ENCODE results near the gene JAKMIP3. TPM values are rescaled to one million over a fixed set of nuclear protein-coding genes. Genes with fewer than 3 reads are reported as not detected.

JAKMIP3 gene
- total RNA-seq, 1 donor from 2014 or later, result 1.5 TPM

DNA sequence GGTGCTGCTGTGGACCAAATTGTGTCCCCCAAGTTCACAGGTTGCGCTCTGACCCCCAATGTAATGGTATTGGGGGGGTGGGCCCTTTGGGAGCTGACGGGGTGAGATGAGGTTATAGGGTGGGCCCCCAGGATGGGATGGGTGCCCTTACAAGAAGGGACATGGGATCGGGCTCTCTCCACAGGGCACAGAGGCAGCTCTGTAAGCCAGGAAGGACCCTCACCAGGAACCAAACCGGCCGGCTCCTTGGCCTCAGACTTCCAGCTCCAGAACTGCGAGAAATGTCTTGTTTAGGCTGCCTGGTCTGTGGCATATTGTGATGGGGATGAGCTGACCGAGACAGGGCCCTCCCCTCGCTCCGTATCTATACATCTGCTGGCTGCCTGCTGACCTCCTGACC, 25.7 kb upstream of the JAKMIP3 start:
- no peak for DNase-seq (ENCODE audit: low spot score)
- intact Hi-C loops (cut with DNase I), result no loop called here

DNA sequence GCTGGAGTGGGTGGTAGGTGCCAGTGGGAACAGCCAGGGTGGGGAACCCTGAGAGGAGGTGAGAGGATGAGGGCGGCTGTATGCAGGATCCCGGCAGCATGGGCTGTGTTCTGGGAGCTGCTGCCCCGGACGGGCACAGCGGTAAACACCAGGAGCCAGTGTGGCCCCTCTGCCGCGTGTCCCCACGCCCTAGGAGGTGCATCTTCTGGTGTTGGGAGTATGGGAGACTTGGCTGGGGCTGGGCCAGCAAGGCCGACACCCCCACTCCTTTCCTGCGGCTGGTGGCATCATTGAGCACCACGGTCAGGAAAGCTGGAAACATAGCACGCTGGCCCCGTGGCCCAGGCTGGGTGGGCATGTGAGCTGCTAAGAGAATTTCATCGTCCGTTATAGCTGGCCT, 24.4 kb upstream of the JAKMIP3 start:
- intact Hi-C loops (cut with DNase I), result no loop called here
- no peak for DNase-seq (ENCODE audit: low spot score)

DNA sequence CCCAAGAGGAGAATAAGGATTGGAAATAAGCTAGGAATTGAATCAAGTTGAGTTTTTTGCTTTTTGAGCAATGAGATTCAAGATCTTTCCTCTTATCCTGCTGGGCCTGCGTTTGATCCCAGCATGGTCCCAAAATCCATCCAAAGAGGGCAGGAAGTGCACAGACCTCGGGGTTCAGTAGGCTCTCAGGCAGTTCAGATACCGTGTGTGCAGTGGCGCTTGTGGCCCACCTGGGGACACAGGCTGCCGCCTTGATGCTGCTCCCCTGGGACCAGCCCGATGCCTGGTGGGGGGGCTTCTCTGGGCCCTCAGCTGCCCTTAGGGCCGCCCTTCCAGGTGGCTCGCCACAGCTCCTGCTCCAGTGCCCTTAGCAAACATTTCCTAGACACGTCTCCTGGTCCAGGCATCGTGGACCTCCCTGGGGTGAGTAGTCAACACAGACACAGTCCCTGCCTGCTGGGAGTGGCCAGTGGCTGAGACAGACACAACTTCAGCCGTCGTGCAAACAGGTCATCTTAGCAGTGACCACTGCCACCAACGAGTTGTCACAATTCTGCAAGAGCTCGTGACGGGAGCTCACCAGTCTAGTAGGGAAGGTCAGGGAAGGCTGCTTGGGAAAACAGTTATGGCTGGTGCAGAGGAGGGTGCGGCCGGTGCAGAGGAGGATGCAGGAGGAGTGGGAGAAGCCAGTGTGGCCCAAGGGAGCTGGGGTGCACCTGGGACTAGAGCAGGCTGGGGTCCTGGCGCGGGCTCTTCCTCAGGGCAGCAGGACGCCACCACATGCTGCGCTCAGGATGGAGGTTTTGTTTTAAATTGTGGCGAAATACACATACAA, 21.7 kb upstream of the JAKMIP3 start:
- DNase-seq (ENCODE audit: low spot score), result no peak
- intact Hi-C loops (cut with DNase I), result no loop called here

DNA sequence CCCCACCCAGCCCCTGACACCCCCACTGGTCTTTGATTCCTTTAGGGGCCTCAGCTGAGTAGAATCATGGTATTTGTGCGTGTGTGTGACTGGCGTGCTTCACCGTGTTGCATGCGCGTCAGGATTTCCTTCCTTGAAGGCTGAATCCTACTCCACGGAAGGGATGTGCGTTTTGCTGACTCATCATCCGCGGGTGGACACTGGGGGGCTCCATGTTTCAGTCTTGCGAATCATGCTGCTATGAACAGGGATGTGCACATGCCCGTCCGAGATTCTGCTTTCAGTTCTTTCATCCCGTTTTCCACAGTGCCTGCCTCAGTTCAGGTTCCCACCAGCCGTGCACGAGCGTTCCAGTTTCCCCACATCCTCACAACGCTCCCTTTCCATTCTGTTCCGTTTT, 20.9 kb upstream of the JAKMIP3 start:
- intact Hi-C loops (cut with DNase I), result no loop called here
- DNase-seq (ENCODE audit: low spot score), result no peak

DNA sequence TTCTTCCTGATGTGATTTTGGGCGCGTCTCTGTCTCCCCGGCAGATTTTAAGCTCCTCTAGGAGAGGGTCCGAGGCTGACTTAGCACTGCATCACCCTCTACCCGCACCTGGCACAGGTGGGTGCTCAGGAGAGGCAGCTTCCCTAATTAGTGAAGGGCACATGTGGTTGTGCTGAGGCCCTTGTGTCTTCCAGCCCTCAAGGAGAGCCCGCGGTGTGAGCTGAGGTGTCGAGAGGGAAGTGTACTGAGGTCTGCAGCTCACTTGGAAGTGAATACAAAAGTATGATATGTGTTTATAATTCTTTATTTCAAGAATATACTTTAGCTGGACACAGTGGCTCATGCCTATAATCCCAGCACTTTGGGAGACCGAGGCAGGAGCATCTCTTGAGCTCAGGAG, 20.4 kb upstream of the JAKMIP3 start:
- intact Hi-C loops (cut with DNase I), result no loop called here
- no peak for DNase-seq (ENCODE audit: low spot score)

DNA sequence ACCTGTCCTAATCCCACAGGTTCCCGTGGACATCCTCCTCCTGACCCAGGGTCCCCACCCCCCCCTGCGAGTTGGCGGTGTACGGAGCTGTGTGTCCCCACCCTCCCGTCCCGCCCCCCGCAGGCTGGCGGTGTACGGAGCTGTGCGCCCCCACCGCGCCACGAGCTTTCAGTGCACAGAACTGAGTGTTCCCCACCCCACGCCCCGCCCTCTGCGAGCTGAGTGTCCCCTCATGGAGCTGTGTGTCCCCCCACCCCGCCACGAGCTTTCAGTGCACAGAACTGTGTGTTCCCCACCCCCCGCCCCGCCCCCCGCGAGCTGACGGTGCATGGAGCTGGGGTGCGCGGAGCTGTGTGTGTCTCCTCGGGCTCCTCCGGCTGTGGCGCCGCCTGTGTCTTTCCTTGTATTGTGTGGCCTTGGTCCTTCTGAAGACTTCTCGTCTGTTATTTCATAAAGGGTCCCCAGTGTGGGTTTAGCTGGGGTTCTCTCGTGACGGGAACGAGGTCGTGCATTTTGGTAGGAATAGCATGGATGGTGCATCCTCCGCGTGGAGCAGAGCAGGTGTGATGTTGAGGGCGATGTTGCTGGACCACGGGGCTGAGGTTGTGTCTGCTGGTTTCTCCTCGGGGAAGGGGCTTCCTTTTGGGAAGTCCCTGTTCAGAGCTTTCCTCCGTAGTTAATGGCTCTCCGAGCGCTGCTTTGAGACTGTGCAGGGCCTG, 18.0 kb upstream of the JAKMIP3 start:
- intact Hi-C loops (cut with DNase I), result no loop called here
- DNase-seq (ENCODE audit: low spot score), result no peak

DNA sequence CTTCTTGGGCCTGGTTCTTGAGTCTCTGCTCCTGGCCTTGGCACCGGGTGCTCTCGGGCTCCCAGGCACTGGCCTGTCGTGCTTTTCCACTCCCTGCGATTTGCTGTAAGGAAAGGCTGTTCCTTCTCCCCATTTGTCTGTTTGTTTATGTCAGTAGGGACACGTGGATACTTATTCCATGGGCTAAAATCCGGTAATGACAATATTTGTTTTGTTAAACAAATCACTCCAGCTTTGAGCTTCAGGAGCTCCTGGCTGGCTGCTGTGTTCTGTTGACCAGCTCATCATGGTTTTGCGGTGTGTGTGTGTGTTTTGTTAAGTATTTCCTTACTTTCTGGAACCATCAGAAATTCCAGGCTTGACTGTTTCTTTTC, 17.5 kb upstream of the JAKMIP3 start:
- no peak for DNase-seq (ENCODE audit: low spot score)
- intact Hi-C loops (cut with DNase I), result no loop called here

DNA sequence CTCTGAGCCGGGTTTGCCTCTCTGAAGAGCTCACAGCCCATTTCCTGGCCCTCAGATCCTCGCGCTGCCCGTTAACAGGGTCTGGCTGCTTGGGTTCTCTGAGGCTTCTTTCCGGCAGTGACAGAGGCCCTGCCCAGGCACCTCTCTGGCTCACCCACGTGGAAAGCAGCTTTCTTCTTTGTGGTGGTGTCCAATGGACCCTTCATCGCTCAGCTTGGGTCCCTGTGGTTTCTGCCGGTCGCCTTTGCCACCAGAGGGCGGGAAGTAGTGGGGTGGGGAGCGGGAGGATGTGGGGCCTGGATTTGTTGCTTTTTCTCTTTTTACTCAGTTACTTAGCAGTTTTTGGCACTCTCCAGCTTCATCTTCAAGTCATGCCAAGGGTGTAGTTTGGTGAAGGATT, 15.6 kb upstream of the JAKMIP3 start:
- intact Hi-C loops (cut with DNase I), result no loop called here
- no peak for DNase-seq (ENCODE audit: low spot score)

DNA sequence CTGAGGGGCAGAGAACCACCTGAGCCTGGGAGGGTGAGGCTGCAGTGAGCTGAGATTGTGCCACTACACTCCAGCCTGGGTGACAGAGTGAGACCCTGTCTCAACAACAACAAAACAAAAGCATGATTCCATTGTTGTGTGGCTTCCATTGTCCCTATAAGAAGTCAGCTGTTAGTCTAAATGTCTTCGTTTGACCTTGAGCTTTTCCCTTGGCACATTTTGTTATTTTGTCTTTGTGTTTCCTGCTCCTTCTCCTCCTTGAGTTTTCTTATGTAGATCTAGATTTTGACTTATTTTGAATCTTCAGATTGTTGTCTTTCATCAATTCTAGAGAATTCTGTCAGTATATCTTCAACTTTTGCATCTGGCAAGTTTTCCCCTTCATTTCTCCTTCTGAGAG, 13.6 kb upstream of the JAKMIP3 start:
- intact Hi-C loops (cut with DNase I), result no loop called here
- DNase-seq (ENCODE audit: low spot score), result no peak

DNA sequence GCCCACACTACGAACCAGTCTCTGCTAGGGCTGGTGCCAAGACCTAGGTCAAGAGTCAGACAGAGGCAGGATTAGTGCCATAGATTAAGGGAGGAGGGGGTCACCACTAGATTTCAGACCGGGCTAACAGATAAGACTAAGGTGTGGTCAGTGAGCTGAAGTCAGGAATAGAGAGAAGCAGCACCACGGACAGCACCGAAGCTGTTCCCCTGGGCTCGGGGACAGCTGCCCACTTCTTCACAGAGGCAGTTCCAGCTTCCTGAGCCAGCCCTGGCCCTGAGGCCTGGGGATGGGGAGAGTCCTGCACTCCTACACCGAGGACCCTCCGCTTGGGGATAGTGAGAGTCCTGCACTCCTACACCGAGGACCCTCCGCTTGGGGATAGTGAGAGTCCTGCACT, 11.2 kb upstream of the JAKMIP3 start:
- no peak for DNase-seq (ENCODE audit: low spot score)
- intact Hi-C loops (cut with DNase I), result no loop called here

DNA sequence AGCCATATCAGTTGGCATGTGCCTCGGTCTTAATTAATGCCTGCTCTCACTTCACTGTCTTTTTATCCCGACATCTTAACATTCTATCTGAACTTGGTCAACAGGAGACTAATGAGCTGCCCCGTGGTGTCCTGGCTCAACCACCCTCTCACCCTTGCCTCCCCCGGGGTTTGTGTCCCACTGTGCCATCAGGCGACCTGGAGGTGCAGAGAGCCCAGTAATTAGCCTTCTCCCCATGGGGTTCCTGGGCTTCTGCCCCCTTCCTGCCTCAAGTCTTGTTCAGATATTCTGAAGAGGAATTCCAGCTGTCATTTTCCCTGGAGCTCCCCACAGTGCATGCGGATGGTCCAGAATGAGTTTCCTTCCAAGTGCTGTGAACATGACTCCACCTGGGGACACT, 10.1 kb upstream of the JAKMIP3 start:
- intact Hi-C loops (cut with DNase I), result no loop called here

DNA sequence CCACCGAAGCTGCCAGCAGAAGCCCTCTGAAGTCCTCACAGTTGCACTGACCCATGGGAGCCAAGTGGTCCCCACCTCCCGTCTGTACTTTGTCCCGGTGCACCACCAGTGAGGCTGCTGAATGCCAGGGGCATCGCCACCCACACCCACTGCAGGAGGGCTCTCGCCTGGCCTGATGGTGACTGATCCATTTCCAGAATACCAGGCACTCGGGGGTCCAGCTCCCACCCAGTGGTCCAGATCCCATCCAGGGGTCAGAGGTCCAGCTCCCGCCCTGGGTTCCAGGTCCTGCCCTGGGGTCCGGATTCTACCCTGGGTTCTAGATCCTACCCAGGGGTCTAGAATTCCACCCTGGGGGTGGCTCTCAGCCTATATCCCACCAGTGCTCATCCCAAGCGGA, 9.1 kb upstream of the JAKMIP3 start:
- intact Hi-C loops (cut with DNase I), result no loop called here
- no peak for DNase-seq (ENCODE audit: low spot score)

More for the DNA sequence above, 10.1 kb upstream of the JAKMIP3 start:
- no peak for DNase-seq (ENCODE audit: low spot score)

DNA sequence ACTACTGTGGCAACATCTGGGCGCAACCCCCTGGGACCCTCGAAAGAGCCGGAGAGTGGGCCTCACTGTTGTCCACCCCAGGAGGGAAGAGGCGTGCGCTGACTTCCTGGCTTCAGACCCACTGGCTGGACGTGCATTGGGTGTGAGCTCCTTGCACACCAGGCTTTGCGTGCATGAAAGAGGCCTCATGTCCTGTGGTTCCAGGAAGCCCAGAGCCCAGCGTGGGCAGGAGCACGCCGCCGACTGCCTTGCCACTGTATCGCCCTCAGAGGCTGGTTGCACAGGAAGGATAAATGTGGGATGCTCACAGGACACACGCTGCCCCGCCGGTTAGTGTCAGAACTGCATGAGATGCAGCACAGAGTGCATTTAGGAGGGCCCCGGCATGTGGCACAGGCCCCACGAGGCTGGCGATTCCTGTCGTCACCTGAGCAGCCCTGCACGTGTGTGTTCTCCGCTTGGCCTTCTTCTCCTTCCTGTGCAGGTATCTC, 8.5 kb upstream of the JAKMIP3 start:
- intact Hi-C loops (cut with DNase I), result no loop called here
- no peak for DNase-seq (ENCODE audit: low spot score)

DNA sequence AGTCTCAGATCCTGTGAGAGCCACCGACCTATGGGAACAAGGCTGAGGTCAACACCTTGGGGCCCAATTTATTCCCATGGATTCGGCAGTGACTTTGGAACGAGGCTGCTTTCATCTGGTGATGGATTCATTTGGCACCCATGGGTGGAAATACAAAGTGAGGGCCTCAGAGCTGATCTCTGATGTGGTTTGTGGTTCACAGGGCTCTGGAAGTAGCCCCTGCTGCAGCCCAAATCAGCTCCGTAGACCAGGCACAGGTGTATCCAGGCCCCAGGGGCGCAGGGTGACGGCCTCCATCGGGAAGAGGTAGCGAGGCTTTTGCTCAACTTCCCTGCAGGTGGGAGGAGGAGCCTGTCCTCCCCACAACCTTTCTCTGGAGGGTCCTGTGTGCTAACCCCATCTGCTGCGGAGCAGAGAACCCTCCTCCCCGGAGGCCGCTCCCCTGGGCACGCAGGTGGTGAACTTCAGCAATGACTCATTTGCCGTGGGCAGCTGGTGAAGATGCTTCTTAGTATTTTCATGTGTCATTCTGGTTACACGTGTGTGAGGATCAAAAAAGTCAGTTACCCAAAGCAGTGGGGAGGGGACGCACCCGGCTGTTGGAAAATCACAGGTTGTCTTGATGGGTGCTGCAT, 7.5 kb upstream of the JAKMIP3 start:
- no peak for DNase-seq (ENCODE audit: low spot score)
- intact Hi-C loops (cut with DNase I), result no loop called here

DNA sequence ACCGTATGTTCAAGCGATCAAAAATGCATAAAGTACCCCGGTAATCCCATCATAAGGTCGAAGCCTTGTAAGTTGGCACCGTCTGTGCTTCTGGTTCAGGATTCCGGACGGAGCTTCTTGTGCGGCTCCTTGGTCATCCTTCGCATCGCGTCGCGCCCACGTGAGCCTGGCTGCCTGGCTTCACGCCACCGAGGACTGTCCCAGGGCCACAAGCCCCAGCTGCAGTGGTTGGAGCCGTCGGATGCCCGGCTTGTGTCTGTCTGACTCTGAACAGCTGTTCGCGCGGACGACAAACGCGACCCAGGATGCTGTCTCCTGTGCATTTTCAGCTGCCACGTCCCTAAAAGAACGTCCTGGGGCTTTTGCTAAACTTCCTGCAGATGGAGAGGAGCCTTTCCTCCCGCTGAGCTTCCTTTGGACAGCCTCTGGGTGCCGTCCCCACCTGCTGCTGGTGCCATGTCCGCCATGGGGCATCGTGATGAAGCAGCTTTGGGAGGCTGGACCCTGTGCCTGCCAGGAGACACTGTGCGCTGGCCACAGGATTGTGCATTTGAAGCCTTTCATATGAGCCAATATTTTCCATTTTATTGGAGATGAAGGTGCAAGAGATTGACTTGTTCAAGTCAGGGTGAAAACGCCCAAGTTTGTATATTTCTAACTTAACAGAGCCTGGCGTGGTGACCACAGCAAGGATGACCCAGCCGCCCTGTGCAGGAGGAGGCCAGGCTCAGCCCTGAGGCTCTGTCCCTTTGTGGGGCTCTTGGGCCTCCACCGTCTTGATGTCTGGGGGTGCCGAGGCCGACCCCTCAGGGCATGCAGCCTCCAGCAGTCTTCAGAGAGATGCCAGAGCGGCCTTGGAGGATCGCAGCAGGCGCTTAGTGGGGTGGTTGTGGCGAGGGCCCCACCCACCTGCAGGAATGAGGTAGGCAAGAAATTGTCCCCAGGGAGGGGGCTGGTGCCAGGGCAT, 6.7 kb upstream of the JAKMIP3 start:
- intact Hi-C loops (cut with DNase I), result no loop called here
- DNase-seq (ENCODE audit: low spot score), result peak; percentile 54

DNA sequence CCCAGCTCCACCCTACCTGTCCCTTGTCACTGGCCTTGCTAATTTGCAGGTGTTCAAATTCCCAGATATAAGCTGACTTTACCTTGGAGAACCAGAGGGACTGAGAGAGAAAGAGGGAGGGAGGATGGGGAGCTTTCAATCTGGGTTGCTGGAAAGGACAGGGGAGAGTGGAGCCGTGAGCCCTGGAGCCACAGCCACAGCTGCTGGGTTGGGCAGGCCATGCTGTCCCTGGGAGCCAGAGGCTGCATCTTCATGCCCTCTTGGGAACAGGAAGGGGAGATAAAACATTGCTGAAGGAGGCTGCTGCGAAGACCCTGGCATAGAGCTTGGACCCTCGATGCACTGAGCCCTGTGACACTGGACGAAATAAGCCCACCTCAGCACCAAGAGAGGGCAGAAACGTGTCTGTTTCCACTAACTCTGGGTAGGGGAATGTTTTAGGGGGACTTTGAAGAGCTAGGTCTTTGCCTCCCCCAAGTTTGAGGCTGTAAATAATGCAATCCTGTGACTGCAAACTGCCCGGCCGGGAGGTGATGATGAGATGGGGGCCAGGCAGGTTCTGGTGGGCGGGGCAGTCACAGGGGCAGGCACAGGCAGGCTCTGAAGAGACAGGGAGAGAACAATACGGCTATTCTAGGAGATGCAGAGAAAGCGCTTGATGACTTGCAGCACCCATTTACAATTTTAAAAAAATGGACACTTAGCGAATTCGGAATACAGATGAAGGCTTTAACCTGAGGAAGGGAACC, 5.8 kb upstream of the JAKMIP3 start:
- DNase-seq (ENCODE audit: low spot score), result peak; percentile 31
- intact Hi-C loops (cut with DNase I), result no loop called here

DNA sequence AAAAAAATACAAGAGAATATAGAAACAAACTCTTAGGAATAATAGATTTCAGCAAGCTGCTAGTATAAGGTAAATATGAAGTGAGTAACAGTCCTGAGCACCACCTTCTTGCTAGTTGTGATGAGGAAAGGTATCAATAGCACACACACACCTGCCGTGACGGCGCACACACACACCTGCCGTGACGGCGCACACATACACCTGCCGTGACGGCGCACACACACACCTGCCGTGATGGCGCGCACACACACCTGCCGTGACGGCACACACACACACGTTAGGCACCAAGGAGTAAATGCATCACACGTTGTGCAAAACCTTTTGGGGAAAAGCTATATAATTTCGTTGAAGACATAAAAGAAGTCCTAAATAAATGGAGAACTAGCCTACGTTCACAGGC, 4.7 kb upstream of the JAKMIP3 start:
- intact Hi-C loops (cut with DNase I), result no loop called here
- no peak for DNase-seq (ENCODE audit: low spot score)

DNA sequence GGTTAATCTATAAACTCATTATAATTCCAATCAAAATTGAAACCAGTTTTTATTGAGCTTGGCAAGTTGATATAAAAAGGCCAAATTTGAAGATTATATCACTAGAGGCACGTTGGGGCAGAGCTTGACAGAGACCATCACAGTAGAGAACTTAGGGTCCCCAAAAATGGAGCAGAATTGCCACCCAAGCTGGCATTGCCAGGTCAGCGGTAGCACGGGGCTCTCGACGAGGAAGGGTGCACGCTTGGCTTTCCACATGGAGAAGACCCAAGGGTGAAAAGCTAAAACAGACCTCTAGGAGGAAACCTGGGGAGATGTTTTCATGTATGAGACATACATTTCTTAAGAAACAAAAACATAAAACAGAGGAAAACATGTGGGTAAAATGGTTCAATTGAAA, 4.3 kb upstream of the JAKMIP3 start:
- DNase-seq (ENCODE audit: low spot score), result no peak
- intact Hi-C loops (cut with DNase I), result no loop called here

DNA sequence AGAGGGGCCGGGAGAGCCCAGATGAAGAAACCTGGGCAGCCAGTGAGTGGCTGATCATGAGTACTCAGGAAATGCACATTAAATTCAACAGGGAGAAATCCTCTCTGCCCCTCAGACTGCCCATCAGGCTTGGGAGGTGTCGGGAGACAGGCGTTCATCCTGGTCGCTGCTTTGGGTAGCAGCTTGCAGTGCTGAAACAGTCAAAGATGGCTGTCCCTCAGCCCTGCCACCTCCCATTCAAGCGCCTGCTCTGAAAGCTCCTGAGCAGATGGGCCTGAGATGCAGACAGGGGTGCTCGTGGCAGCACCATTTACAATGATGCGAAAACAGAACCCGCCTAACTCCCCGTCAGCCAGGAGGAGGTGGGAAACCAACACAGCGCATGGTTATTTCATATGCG, 3.6 kb upstream of the JAKMIP3 start:
- intact Hi-C loops (cut with DNase I), result no loop called here
- peak; percentile 59 for DNase-seq (ENCODE audit: low spot score)
